Activated CD8-positive, alpha-beta T cell treated with anti-CD3 and anti-CD28 coated beads for 36 hours (primary cell): ENCODE measurements around the gene ABCB8. TPM values are rescaled to one million over a fixed set of nuclear protein-coding genes. Genes with fewer than 3 reads are reported as not detected.
A peak's percentile ranks its signal among the peaks of the same experiment; 100 is the strongest.

Experiments used
- ATAC-seq: fragments of 200-7000 bp; cut with Tn5 transposase; one replicate; pipeline ENCODE4 v1.10.0; 2021; ENCODE audit warnings: mild to moderate bottlenecking, moderate library complexity
- CTCF ChIA-PET: fragments of 350-600 bp; sonication (Branson Sonifier 250); formaldehyde crosslinking; loops from one replicate; lab custom pipeline; 2021; ENCODE audit warnings: antibody characterized with exemption; lab: Charles Lee
- POLR2A ChIA-PET: fragments of 350-600 bp; sonication (Branson Sonifier 250); formaldehyde crosslinking; loops from one replicate; lab custom pipeline; 2021; ENCODE audit warnings: antibody characterized with exemption; lab: Charles Lee
- DNase-seq: peaks from one replicate; pipeline ENCODE4 v3.0.0-alpha.2; 2020
- H3K27ac Mint-ChIP-seq: one replicate; pipeline ENCODE4 v1.8.0; 2021; ENCODE audit warnings: mild to moderate bottlenecking, mixed read lengths
- H3K27me3 Mint-ChIP-seq: one replicate; pipeline ENCODE4 v1.8.0; 2021; ENCODE audit warnings: mixed read lengths
- H3K36me3 Mint-ChIP-seq: one replicate; pipeline ENCODE4 v1.8.0; 2021; ENCODE audit warnings: low read depth, mixed read lengths
- H3K4me1 Mint-ChIP-seq: one replicate; pipeline ENCODE4 v1.8.0; 2021; ENCODE audit warnings: low read depth, mixed read lengths
- H3K4me3 Mint-ChIP-seq: one replicate; pipeline ENCODE4 v1.8.0; 2021; ENCODE audit warnings: mild to moderate bottlenecking, moderate library complexity, mixed read lengths
- H3K9me3 Mint-ChIP-seq: one replicate; pipeline ENCODE4 v1.8.0; 2021; ENCODE audit warnings: mixed read lengths
- intact Hi-C: fragments of 100-400 bp; cut with micrococcal nuclease; formaldehyde crosslinking; loops from one replicate; pipeline ENCODE4 v1.10.0; 2022
- total RNA-seq, 2 experiments: library from RNA; stranded (reverse); gene quantifications; one replicate each; pipeline ENCODE4 v1.2.3, GENCODE V29; 2021
- TF ChIP-seq, protein P1 (sequence below): fragments of 200-600 bp; IDR thresholded peaks from one replicate; pipeline ENCODE4 v1.8.0; 2022; ENCODE audit warnings: antibody characterized with exemption, mild to moderate bottlenecking

The ABCB8 gene
- total RNA-seq, 2 experiments from 2014 or later, result 41.4 to 47.5 TPM

DNA sequence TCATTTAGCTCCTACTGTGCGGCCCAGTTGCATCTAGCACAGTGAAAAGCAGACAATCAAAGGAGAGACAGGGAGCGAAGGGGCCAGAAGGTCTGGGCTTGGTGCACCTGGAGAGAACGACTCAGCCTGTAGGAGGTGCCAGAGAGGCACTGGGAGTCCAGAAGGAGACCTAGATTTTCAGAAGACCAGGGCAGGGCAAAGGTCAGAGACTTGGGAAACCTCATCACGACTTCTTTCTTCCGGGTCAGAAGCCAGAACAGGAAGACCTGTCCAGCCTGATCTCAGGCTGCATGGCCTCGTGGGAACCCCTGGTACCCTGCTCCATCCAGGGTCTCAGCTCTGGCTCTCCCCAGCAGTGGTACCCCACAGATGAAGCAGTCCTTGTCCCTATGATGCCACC is 63.2 kb downstream of the ABCB8 start:
- intact Hi-C loops, result no loop called here

DNA sequence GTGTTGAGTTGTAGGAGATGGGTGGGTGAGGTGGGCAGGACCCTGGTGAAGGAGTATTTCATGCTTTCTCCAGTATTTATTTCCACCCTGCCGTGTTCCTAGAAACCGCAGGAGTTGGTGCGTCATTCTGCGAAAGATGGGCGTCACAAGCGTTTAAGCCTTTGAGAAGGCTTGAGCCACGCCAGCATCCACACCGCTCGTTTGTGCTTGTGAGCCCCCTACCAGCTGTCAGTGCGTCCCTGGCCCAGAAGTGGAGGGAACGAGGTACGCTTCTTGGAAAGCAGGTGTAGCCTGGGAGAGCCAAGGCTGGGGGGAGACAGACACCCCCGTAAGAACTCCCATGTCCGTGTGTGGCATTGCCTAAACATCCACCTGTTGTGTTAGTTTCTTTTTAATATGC is 63.7 kb downstream of the ABCB8 start:
- H3K4me3 Mint-ChIP-seq, result no peak overlapping the region
- ChIA-PET CTCF (interaction anchor here (1.0 to 3.7 kb wide), 4 partner anchors 12 to 32 kb away, joined by 3 to 25 read pairs (median 6); no protein-coding TSS in a partner anchor), POLR2A (no interaction called here)
- H3K27me3 Mint-ChIP-seq, result peaks cover 8% of the 10 kb centered on the region
- ATAC-seq (no peak), DNase-seq (no peak)
- no peaks in the 10 kb centered on the region for H3K9me3 Mint-ChIP-seq
- H3K4me1 Mint-ChIP-seq, result peaks cover 13% of the 10 kb centered on the region
- intact Hi-C loops, result no loop called here
- no peaks in the 10 kb centered on the region for H3K36me3 Mint-ChIP-seq
- no peak overlapping the region for H3K27ac Mint-ChIP-seq
- TF ChIP-seq, protein P1, sequence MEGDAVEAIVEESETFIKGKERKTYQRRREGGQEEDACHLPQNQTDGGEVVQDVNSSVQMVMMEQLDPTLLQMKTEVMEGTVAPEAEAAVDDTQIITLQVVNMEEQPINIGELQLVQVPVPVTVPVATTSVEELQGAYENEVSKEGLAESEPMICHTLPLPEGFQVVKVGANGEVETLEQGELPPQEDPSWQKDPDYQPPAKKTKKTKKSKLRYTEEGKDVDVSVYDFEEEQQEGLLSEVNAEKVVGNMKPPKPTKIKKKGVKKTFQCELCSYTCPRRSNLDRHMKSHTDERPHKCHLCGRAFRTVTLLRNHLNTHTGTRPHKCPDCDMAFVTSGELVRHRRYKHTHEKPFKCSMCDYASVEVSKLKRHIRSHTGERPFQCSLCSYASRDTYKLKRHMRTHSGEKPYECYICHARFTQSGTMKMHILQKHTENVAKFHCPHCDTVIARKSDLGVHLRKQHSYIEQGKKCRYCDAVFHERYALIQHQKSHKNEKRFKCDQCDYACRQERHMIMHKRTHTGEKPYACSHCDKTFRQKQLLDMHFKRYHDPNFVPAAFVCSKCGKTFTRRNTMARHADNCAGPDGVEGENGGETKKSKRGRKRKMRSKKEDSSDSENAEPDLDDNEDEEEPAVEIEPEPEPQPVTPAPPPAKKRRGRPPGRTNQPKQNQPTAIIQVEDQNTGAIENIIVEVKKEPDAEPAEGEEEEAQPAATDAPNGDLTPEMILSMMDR, result no peak

More for the DNA sequence above, 63.2 kb downstream of the ABCB8 start:
- no peak overlapping the region for H3K27ac Mint-ChIP-seq
- H3K4me3 Mint-ChIP-seq, result no peak overlapping the region
- H3K36me3 Mint-ChIP-seq, result no peaks in the 10 kb centered on the region
- peaks cover 13% of the 10 kb centered on the region for H3K4me1 Mint-ChIP-seq
- ATAC-seq (no peak), DNase-seq (peak; percentile 53)
- H3K9me3 Mint-ChIP-seq, result no peaks in the 10 kb centered on the region
- TF ChIP-seq, protein P1, result peak; percentile 47
- CTCF ChIA-PET, result interaction anchor here (0.6 to 3.7 kb wide), 6 partner anchors 16 to 447 kb away, joined by 3 to 25 read pairs (median 4); partner anchors contain the start of gene ABCB8
- POLR2A ChIA-PET, result interaction anchor here (1.1 kb wide), 1 partner anchor 14 kb away, joined by 3 read pairs; no protein-coding TSS in a partner anchor
- peaks cover 9% of the 10 kb centered on the region for H3K27me3 Mint-ChIP-seq

- no peak overlapping the region for H3K4me3 Mint-ChIP-seq
- H3K27me3 Mint-ChIP-seq, result peaks cover 3% of the 10 kb centered on the region
- ChIA-PET CTCF (interaction anchor here (1.0 to 2.8 kb wide), 4 partner anchors 14 to 30 kb away, joined by 3 to 15 read pairs (median 4); no protein-coding TSS in a partner anchor), POLR2A (interaction anchor here (0.6 kb wide), 1 partner anchor 9 kb away, joined by 3 read pairs; no protein-coding TSS in a partner anchor)
- H3K4me1 Mint-ChIP-seq, result peaks cover 4% of the 10 kb centered on the region
- intact Hi-C loops, result no loop called here
- H3K27ac Mint-ChIP-seq, result no peak overlapping the region
- TF ChIP-seq, protein P1, result no peak
- no peaks in the 10 kb centered on the region for H3K9me3 Mint-ChIP-seq
- DNase-seq (no peak), ATAC-seq (no peak)
- no peaks in the 10 kb centered on the region for H3K36me3 Mint-ChIP-seq
Measured at GRCh38 chr7:151093748-151094147, 65.5 kb downstream of the ABCB8 start.

GRCh38 chr7:151094675-151095074 is 66.4 kb downstream of the ABCB8 start:
- intact Hi-C loops, result no loop called here
- Mint-ChIP-seq H3K36me3 (no peaks in the 10 kb centered on the region), H3K27me3 (no peaks in the 10 kb centered on the region), H3K27ac (no peak overlapping the region), H3K4me1 (no peaks in the 10 kb centered on the region), H3K9me3 (no peaks in the 10 kb centered on the region), H3K4me3 (no peak overlapping the region)
- DNase-seq (no peak), ATAC-seq (no peak)
- ChIA-PET CTCF (interaction anchor here (1.2 to 2.8 kb wide), 5 partner anchors 13 to 186 kb away, joined by 3 to 15 read pairs (median 4); no protein-coding TSS in a partner anchor), POLR2A (interaction anchor here (0.6 kb wide), 1 partner anchor 98 kb away, joined by 3 read pairs; no protein-coding TSS in a partner anchor)
- TF ChIP-seq, protein P1, result no peak

DNA sequence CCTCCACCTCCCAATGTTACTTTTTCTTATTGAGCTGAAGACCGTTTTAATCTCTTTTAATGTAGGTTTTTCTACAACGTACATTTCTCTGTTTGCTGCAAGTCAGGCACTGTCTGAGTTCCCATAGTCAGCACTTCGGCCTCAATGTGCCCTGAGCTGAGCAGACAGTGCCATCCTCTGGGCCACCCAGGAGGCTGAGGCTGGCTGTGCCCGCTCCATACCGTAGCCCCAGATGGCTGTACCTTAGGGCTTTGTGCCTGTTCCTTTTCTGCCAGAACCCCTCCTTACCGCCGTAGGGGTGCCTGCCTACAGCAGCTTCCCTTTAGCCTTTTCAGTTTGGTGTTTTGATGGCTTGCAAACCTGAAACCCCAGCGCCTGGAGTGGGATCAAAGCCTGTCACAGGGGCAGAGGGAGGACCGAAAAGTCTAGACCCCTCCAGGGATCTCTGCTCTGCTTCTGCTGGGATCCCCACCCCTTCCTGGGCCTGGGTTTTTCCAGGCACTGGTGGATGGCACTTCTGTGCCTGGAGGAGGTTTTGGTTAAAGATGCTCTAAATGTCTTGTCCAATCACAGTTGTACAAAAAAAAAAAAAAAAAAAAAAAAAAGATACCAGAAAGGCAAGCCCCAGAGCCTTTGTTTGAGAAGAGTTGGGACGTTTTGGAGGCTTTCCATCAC is 67.0 kb downstream of the ABCB8 start:
- Mint-ChIP-seq H3K9me3 (no peaks in the 10 kb centered on the region), H3K4me1 (no peaks in the 10 kb centered on the region), H3K27ac (no peak overlapping the region), H3K36me3 (no peaks in the 10 kb centered on the region), H3K4me3 (no peak overlapping the region), H3K27me3 (no peaks in the 10 kb centered on the region)
- TF ChIP-seq, protein P1, result no peak
- no peak for ATAC-seq
- ChIA-PET POLR2A (interaction anchor here (0.6 kb wide), 1 partner anchor 98 kb away, joined by 3 read pairs; no protein-coding TSS in a partner anchor), CTCF (interaction anchor here (1.2 to 2.8 kb wide), 3 partner anchors 15 to 186 kb away, joined by 3 to 15 read pairs (median 3); no protein-coding TSS in a partner anchor)
- intact Hi-C loops, result no loop called here
- DNase-seq, result no peak
